Suprapubic skin (tissue), 3 donors: ENCODE measurements around the gene NDUFA13.

Source experiments
- POLR2AphosphoS5 ChIP-seq, 3 donors: sonication (generic); formaldehyde crosslinking; IDR thresholded peaks; one replicate each; pipeline ENCODE4 v1.6.1; 2017; ENCODE audit warnings: antibody characterized with exemption in 3 of 3
- TF ChIP-seq, protein P1 (sequence below), 2 donors: fragments of 200-600 bp in 1 of 2; fragments of 450-650 bp in 1 of 2; sonication (generic) in 1 of 2; IDR thresholded peaks; one replicate each; pipeline ENCODE4 v1.5.1; 2016 to 2019; ENCODE audit warnings: antibody characterized with exemption in 2 of 2, mild to moderate bottlenecking in 1 of 2, moderate library complexity in 1 of 2

DNA sequence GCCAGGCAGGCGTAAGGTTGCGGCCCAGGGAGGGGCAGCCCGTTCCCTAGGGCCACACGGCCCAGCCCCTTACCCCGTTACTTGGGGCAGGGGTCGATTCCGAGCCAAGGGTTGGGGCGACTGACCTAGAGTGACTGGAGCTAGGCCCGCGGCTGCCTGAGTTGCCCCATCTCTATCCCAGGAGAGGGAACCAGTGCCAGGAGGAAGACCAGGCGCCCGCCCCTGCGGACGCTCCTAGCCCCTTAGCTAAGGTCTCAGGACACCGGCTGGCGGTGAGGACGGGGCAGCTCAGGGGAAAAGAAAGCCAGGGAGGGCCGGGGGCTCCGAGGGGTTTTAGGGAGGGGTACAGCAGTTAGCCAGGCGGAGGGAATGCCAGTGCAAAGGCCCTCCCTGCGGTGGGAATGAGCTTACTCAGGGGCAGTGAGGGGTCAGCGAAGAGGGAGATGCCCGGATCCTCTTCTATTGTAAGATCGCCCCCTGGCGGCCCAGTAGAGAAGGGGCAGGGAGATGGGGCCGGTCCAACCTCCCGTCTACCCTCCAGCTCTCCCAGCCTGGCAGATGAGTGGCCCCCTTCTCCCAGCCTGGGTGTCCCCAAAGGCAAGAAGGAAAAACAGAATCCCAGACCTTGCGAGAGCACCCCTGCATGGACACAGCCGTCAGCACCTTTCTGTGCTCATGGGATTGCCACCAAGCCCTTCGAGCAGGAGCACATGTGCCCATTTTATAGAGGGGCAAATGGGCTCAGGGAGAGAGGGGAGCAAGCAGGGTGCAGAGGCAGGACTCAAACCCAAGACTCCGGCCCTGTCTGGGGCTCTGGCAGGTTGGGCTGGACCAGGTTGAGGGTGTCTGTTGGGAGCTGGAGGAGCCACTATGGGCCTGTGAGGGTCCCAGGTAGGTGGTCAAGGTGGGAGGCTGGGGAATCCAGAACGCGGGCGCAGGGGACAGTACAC, 38.3 kb downstream of the NDUFA13 start:
- TF ChIP-seq, protein P1, sequence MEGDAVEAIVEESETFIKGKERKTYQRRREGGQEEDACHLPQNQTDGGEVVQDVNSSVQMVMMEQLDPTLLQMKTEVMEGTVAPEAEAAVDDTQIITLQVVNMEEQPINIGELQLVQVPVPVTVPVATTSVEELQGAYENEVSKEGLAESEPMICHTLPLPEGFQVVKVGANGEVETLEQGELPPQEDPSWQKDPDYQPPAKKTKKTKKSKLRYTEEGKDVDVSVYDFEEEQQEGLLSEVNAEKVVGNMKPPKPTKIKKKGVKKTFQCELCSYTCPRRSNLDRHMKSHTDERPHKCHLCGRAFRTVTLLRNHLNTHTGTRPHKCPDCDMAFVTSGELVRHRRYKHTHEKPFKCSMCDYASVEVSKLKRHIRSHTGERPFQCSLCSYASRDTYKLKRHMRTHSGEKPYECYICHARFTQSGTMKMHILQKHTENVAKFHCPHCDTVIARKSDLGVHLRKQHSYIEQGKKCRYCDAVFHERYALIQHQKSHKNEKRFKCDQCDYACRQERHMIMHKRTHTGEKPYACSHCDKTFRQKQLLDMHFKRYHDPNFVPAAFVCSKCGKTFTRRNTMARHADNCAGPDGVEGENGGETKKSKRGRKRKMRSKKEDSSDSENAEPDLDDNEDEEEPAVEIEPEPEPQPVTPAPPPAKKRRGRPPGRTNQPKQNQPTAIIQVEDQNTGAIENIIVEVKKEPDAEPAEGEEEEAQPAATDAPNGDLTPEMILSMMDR (IDR thresholded peaks at IDR 0.05): peak; percentile 35 to 71
- TF ChIP-seq POLR2AphosphoS5 (IDR thresholded peaks at IDR 0.05): no peak
